Dedifferentiated amniotic fluid mesenchymal stem cell (primary cell): ENCODE measurements around the gene ESCO1.

Experiments
- DNase-seq: peaks from one replicate; pipeline ENCODE4 v3.0.0-alpha.2; 2016; ENCODE audit errors: extremely low spot score

Gene ESCO1

DNA sequence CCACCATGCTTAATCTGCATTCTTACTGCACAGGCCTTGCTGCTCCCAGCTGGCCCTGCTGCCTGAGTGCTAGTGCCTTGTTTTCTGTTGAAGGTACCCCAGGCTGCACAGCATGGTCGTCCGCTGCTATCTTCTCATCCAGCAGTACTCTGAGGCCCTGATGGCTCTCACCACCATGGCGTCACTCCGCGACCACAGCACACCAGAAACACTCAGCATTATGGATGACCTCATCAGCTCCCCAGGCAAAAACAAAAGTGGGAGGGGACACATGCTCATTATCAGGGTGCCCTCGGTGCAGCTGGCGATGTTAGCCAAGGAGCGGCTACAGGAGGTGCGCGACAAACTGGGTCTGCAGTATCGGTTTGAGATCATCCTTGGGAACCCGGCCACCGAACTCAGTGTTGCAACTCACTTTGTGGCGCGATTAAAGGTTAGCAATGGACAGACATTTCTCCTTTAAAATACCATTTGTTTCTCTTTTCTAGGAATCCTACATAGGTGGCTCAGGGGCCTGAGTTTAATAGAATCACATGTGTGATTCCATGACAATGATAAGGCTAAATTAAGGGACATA lies 110.5 kb downstream of the ESCO1 start:
- no peak for DNase-seq

DNA sequence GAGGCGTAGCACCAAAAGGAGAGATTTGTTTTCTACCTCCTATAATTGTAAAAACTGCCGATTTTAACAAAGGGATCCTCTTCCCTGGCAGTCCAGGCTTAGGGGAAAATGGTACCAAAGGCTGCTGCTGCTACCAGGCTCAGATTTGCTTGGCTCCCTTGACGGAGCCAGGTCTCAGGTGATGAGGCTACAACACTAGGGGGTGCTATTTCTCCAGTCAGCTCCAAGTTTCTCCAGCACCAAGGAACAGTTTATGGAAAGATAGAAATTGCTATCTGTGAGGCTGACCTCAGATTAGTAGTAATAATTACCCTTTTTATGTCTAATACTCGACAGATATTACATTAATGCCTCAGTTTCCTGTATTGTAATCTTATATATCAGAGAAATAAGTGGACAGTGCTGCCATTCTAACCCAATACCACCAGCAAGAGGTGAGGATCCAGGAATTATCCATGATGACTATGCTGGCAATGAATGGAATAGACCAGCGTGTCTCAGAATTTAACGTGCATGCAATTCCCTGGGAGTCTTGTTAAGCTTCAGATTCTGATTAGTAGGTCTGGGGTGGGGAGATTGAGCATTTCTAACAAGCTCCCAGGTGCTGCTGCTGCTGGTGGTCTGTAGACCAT lies 111.3 kb downstream of the ESCO1 start:
- DNase-seq: no peak

DNA sequence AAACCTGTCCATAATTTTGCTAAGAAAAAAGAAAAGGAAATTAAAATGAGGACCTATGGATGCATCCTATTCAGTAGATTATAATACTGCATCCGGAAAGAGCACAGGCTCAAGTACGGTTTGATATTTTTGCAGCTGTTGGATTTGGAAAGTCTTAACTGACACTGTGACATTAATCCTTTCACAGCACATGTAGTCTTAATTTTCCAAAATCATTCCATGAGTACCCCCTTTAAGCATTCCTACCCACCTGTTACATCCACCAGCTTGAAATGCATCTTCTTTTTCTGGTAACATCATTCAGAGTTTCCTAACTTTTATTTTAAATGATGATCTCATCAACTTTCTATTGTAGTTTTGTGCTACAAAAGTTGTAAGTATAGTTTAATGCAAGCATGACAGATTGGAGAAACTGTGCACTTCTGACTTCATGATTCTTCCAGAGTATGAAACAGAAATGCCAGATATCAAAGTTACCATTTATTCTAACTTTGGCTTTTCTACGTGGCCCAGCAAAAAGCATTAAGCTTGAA lies 113.5 kb downstream of the ESCO1 start:
- no peak for DNase-seq

DNA sequence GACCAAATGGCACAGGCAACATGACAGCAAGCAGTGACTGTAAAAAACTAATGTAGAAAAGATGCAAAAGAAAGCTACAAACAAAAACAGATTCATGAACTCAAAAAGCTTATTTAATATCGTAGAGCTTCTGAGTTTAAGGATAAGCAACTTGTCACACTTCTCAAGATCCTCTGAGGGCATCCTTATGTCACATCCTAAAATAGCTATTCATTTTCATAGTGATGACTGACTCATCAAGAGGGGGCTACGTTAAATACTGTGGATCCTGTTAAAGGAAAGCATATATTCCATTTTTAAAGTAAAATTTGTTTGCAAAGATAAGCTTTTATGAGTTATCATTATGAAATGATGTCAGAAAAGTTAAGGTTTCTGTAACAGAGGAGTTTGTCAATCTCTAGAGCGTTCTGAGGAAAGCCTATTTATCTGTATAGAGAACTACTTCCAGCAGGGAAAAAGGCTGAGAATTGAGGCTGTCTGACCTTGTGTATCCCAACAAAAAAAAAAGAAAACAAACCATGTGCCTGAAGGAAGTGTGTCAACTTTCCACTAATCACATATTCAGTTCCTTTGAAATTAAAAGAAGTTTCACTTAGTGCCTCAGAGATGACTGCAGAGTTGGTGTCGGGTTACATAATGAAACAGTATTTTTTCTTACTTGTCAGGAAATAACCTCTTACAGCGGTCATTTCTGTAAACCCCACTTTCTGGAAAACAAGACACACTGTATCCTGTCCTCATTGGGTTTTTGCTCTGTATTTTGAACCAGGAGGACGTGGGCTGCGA lies 115.5 kb downstream of the ESCO1 start:
- no peak for DNase-seq

DNA sequence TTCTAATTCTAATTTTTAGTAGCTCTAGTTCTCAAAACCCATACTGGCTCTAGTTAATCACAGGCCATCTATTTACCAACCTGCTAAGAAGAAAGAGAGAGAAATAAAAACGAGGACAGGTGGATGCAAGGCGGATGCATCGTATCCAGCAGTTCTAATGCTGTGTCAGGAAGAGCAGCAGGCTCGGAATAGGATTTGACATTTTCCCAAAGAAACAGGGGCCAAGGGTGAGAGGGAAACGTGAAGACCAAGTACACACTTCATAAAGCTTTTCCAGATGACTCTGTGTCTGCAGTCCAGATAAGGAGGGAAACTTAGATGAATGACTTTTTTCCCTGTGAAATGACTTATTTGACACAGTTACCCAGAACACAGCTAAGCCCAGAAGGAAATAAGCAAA lies 117.5 kb downstream of the ESCO1 start:
- no peak for DNase-seq

DNA sequence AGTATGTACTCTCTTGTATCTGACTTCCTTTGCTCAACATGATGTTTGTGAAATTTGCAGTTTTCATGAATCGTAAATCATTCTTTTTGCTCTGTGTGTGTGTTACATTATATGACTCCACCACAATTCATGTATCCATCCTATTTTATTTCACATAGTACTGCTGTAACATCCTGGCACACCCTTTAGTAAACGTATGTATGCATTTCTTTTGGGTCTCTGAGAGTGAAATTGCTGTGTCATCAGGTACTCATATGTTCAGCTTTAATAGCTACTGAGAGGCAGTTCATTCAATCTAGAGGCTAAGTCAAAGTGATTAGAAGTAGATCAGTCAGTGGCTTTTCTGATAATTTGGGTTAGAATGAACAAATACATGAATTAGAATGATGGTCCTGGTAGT lies 118.8 kb downstream of the ESCO1 start:
- DNase-seq: no peak

DNA sequence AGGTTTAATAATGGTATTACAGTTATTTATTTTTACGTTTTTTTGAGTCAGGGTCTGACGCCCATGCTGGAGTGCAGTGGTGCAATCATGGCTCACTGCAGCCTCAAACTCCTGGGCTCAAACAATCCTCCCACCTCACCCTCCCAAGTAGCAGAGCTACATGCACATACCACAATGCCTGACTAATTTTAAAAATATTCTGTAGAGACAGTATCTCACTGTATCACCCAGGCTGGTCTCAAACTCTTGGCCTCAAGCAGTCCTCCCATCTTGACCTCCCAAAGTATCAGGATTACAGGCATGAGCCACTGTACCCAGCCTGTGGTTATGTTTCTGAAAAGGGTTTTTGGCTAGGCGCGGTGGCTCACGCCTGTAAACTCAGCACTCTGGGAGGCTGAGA lies 120.8 kb downstream of the ESCO1 start:
- no peak for DNase-seq
